H1 (cell line): ENCODE data around the gene MLC1. TPM values are rescaled to one million over a fixed set of nuclear protein-coding genes. Genes with fewer than 3 reads are reported as not detected.

Experiments used
- BRCA1 ChIP-seq: IDR thresholded peaks from 2 replicates; pipeline ENCODE4 v1.6.1; 2012; ENCODE audit warnings: low read depth, low read length, improper control_type of control experiment
- CHD7 ChIP-seq: fragments of 300-600 bp; sonication (generic); IDR thresholded peaks from 2 replicates; pipeline ENCODE4 v1.7.1; 2012; ENCODE audit warnings: low read length, moderate library complexity, mild to moderate bottlenecking, inconsistent platforms; ENCODE audit not compliant: insufficient replicate concordance
- JUN ChIP-seq: IDR thresholded peaks from 2 replicates; pipeline ENCODE4 v1.6.1; 2011; ENCODE audit warnings: low read depth, mild to moderate bottlenecking, improper control_type of control experiment, low read length
- MAFK ChIP-seq: IDR thresholded peaks from 2 replicates; pipeline ENCODE4 v1.6.1; 2012; ENCODE audit warnings: low read depth, mild to moderate bottlenecking, improper control_type of control experiment, low read length
- NRF1 ChIP-seq: IDR thresholded peaks from 2 replicates; pipeline ENCODE4 v1.6.1; 2011; ENCODE audit warnings: mild to moderate bottlenecking, low read depth, low read length, improper control_type of control experiment
- POU5F1 ChIP-seq: IDR thresholded peaks from 2 replicates; pipeline ENCODE4 v1.6.1; 2011; ENCODE audit warnings: low read depth, mild to moderate bottlenecking, low read length, moderate library complexity
- SUZ12 ChIP-seq: fragments of 200-600 bp; sonication (generic); IDR thresholded peaks from 2 replicates; pipeline ENCODE4 v1.6.1; 2012; ENCODE audit warnings: mild to moderate bottlenecking, inconsistent platforms, low read length, moderate library complexity, mixed read lengths
- TBP ChIP-seq: IDR thresholded peaks from 2 replicates; pipeline ENCODE4 v1.6.1; 2011; ENCODE audit warnings: low read depth, low read length, improper control_type of control experiment
- polyA plus RNA-seq, 7 experiments: library from polyadenylated mRNA; depleted of rRNA in 3 of 7; stranded (reverse) in 5 of 7; unstranded in 2 of 7; fragments of >200 nt in 5 of 7; fragments of 200-250 nt in 2 of 7; gene quantifications; 1 replicate in 5 of 7; 2 replicates in 1 of 7; 4 replicates in 1 of 7; pipeline versions ENCODE4 v1.2.1 to v1.2.3, GENCODE V29; 2011 to 2013; ENCODE audit warnings: missing spikeins in 2 of 7, mixed read lengths in 2 of 7
- total RNA-seq: library from RNA; stranded (reverse); fragmentation: NEBNext Ultra II Directional; extraction: Animal tissue kit (Norgen Biotek cat#: 25700); gene quantifications from 2 replicates; pipeline ENCODE4 v1.2.1, GENCODE V29; 2021
- TF ChIP-seq, protein P1 (sequence below): IDR thresholded peaks from 2 replicates; pipeline ENCODE4 v1.6.1; 2011; ENCODE audit warnings: low read depth, mild to moderate bottlenecking, low read length; ENCODE audit not compliant: insufficient read depth

The MLC1 gene
- total and polyA plus RNA-seq, 2 of the 8 experiments (the other 6 are each of a cell fraction or from before 2014, with no cell fraction given) = 0.20 TPM; not detected in 1

DNA sequence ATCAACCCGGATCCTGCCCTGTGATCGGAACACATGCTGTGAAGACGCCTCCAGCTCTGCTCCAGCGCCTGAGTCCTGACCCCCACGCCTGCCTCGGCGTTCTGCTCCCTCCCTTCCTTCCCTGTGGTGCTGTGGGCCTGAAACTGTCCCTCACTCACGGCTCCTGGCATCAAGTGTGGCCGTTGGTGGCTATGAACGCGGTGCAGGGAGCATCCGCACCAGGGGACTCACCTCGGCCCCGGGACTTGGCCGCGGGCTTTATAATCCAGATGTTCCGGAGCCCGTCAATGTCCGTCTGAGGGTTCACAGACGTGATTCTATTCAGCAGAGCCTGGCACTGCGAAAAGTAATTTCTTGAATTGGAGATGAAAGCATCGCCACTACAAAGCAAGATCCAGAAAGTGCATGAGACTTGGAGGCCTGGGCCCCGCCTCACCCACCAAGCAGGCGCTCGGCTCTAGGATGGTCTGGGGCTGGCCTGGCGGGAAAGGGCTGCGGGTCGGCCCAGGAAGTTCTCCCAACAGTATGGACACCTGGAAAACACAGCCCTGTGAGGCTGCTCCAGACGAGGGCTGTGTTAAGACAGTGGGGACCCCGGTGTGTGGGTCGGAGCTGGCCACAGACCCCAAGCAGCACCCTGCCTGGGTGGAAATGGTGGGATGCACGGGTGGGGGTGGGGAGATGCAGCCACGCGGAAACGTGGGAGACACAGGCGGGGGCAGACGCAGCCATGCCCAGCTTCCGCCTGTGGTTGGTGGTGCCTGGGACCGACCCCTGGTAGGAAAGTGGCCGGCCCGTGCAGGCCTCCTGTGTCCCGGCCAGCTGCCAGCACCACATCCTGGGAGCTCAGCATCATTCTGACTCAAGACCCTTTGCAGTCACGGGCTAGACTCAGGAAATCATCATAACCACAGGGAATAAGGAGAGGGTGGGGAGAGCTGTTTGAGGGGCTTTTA is 50.8 kb downstream of the MLC1 start (continued):
- TF ChIP-seq CHD7 = no peak
- no peak for TF ChIP-seq MAFK
- no peak for TF ChIP-seq TBP
- TF ChIP-seq BRCA1 = no peak
- TF ChIP-seq NRF1 = no peak
- no peak for TF ChIP-seq SUZ12
- no peak for TF ChIP-seq JUN
- TF ChIP-seq, protein P1, sequence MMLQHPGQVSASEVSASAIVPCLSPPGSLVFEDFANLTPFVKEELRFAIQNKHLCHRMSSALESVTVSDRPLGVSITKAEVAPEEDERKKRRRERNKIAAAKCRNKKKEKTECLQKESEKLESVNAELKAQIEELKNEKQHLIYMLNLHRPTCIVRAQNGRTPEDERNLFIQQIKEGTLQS = no peak
- no peak for TF ChIP-seq POU5F1
